CD4-positive, alpha-beta T cell treated with Interferon alpha-2 for 1 hour (primary cell): ENCODE measurements around the gene GLRA3.
"Not testable (repeated sequence)": the region's sequence is repeated elsewhere in the genome, so short reads cannot be mapped to it uniquely, and the experiment has no call there.

Experiments
- DNase-seq, 2 donors: peaks; one replicate each; pipeline ENCODE4 v3.0.0-alpha.2; 2020 to 2022

GLRA3 gene

DNA sequence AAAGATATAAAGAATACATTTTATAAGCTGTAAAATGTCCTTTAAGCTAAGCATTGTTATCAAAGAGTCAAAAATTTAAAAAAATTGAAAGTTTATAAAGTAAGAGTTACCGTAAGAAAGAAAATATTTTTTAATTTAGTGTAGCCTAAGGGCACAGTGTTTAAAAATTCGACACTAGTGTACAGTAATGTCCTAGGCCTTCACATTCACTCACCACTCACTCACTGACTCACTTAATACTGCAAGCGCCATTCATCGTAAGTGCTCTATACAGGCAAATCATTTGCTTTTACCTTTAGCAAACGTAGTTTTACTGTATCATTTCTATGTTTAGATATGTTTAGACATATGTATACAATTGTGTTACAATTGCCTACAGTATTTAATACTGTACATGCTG, 20.2 kb downstream of the GLRA3 start:
- DNase-seq: no peak

DNA sequence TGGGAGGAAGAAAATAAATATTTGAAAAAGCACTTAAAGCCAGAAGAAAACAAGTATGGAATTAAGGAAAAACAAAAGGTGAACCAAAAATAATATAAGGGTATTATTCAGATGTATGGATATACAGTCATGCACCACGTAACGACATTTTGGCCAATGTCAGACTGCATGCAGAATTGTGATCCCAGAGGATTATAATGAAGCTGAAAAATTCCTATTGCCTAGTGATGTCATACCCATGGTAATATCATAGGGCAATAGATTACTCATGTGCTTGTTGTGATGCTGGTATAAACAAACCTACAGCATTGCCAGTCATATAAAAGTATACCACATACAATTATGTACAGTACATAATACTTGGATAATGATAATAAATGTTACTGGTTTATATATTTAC, 20.9 kb downstream of the GLRA3 start:
- no peak for DNase-seq

DNA sequence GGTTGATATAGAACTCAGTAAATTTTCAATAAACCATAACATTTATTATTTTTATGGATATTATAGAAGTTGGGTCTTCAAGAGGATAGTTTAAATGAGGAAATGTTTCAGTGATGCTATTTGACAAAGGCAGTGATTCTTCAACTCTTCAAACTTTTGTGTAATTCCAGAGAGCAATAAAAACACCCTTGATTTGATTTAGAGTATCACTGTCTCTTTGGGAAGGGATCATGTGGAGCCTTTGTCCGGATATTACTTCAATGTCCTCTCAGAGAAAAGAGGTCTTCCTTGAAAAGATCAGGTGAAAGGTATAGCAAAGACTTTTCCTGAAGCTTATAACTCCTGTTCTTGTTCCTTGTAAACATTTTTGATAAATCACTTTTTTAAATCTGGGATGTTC, 23.3 kb downstream of the GLRA3 start:
- DNase-seq: no peak

DNA sequence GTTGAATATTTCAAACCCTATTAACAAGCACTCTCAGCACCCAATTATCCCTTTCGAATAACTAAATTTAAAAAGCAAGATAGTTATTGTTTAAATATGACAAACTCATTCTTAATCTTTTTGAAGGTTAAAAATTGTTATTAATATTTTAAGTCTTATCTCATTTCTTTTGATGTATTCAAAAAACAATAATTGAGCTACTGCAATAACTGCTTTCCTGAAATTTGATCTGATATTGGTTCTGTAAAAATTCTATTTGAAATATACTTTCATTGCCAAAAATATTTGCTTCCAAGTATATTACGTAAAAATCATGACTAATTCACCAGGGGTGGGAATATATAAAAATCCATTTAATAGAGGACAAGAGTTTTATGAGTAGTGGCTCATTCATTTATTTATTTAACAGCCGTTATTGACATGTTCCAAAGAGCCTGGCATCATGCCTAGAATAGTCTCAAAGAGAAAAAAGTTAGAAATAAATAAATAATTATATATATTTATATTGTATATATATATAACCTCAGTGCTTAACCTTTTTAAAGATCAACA, 34.4 kb downstream of the GLRA3 start:
- DNase-seq: no peak

DNA sequence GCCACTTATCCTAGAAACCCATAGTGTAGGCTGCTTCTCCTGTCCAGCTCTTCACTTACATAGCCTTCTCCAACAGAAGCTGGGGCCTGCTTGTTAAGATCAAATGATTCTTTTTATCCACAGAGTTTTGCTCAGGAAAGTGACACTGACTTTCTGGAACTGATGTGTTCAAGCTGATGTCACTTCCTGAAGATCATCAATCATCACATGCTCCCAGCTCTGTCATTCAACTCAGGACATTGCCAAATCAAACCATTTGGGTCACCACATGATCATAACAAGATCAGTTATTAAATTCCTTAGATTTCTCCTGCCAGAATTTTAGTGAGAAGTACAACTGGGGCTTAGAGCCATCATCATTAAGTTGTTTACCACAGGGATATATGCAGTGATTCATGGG, 39.4 kb downstream of the GLRA3 start:
- no peak for DNase-seq

DNA sequence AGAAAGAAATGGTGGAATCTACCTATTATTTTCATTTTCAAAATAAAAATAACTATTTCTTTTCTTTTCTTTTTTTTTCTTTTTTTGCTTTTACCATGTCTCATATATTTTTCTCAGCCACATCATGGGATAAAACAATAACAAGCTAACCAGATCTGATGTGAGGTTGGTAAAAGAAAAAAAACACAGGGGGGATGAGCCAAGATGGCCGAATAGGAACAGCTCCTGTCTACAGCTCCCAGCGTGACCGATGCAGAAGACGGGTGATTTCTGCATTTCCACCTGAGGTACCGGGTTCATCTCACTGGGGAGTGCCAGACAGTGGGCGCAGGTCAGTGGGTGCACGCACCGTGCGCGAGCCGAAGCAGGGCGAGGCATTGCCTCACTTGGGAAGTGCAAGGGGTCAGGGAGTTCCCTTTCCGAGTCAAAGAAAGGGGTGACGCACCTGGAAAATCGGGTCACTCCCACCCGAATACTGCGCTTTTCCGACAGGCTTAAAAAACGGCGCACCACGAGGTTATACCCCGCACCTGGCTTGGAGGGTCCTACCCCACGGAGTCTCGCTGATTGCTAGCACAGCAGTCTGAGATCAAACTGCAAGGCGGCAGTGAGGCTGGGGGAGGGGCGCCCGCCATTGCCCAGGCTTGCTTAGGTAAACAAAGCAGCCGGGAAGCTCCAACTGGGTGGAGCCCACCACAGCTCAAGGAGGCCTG, 50.6 kb downstream of the GLRA3 start:
- DNase-seq: not testable (repeated sequence)

DNA sequence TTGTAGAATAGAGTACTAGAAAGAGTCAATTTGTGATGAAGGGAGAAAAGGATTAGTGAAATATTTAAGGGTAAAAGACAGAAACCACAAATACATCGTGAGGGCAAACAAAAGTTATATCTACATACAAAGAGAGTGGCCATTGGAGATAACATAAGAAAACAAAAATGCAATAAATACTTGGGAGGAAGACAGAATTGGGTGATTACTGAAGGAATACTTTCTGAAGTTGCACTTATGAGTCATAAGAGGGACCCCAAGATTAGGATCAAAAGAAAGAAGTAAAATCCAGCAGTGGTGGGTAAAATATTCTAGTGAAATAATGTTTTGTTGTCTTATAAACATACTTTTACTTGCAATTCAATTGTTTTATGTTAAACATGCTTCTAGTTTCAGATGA, 53.7 kb downstream of the GLRA3 start:
- no peak for DNase-seq

DNA sequence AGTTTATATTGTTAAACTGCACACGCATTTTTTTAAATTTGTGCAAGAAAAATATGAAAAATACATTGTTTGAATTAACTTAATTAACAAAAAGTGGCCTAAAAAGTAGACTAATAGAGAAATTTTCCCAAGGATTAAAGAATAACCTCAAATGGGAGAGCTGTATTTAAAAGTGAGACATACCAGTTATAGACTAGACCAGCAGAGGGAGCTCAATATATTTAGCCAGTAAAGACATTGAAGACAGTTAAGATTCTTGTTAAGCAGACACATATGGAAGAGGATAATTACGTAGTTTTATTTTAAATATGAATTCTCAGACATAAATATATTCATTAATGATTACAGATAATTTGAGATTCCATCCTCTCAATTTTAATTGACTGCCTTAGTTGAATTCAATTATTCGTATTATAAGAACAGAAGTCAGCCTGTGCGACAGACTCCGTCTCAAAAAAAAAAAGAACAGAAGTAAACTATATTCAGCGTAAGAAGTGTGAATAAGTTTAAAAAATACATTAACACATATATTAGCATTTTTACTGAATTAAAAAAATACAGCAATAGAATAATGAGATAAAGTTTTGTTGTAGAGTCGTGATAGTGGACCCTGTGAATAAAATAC, 64.8 kb downstream of the GLRA3 start:
- peak in 1 of 2 donors; percentile 2 for DNase-seq

DNA sequence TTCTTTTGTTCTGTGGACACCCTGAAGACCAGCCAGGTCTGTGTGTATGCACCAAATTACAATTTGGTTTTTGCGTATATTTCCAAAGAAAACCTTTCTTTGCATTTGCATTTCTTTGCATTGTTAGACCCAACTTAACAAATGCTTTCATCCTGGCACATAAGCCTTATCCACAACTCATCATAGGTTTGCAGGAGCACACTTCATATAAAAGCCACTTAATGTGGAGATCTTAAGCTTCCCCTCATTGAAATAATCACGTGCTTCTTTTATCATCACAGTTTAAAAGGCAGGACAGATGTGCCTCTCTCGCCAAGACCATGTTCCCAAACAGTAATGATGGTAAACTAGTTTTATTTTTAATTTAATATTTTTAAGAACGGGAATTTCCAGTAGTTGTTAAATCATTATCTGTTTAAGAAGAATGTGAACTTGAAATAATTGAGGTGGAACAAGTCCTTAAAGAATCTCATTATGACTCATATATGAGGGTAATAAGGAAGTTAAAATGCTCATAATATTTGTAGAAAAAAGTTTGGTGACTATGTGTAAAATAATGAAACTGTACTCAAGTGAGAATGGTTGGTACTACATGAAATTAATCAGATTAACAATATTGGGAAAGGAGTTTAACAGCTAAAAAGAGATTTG, 65.5 kb downstream of the GLRA3 start:
- no peak for DNase-seq

DNA sequence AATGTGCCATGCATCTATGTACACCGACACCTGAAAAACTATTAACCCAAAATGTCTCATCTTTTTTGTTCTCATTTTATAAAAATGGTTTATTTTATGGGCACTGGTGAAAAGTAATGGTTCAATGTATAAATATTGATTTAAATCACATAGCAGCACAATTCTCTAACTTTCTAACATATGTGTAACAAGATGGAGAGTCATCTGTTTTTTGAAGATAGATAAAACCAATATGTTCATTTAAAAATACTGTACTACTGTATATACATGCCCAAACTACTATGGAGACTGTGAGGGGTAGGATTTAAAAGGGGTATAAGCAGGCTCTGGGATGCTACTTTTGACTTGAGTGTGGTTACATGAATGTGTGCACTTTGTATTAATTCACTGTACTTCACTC, 67.6 kb downstream of the GLRA3 start:
- DNase-seq: no peak

DNA sequence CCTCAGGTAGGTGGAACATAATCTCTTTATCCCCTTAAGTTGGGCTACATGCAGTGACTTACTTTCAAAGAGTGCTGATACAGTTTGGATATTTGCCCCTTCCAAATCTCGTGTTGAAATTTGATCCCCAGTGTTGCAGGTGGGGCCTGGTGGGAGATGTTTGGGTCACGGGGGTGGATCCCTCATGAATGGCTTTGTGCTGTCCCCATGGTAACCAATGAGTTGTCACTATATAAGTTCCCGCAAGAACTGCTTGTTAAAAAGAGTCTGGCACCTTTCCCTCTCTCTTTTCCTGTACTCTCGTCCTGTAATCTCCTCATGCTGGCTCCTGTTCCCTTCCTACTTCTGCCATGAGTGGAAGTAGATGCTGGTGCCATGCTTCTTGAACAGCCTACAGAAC, 71.3 kb downstream of the GLRA3 start:
- no peak for DNase-seq

DNA sequence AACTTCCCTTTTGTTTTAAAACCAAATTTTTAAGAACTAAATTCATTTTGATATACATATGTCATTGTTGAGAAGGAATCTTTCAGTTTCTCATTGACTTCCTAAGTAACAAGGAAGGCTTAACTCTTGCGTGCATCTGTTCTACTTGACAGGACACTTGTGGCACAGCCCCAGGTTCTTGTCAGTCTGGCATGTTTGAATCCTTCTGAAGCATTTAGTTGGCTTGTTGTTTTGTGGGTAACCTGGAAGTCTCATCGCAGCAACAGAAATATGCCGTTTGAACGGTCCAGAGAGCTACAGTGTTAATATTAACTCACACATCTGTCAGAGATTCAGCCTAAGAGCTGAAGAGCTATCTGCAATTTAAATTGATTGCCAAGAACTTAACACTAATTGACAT, 76.0 kb downstream of the GLRA3 start:
- DNase-seq: no peak

DNA sequence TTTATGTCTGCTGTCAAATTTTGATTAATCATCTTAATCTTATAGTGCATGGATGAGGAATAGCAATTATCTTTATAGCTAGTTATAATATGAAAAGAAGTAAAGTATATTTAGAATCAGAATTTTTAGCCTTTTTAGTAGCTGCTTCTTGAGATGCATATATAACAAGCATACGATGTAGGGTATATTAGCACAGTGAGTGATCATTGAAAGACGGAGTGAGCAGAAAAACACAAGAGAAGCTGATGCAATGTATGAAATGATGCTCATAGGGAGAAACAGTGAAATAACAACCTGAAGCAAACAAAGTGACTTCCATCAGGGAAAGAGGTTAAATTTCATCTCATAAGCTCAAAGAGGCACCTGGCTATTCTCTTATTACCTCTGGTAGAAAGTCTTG, 77.0 kb downstream of the GLRA3 start:
- DNase-seq: no peak

DNA sequence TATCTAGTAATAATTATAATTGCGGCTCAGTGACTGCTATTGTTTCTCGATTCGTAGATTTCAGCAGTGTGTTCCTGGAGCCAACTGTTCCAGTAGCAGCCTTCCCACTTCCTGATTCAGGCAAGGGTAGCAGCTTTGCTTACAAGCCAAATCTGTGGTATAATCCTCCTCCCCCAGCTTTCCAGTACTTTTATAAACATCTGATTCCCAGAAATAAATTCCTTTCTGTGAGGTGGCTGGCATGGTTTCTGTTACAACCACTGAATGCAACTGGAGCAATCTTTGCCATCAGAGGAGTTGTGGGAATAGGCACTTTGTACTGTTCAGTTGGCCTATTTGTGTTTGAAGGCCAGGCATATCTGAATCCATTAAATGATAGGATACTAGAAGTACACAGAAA, 80.0 kb downstream of the GLRA3 start:
- no peak for DNase-seq

DNA sequence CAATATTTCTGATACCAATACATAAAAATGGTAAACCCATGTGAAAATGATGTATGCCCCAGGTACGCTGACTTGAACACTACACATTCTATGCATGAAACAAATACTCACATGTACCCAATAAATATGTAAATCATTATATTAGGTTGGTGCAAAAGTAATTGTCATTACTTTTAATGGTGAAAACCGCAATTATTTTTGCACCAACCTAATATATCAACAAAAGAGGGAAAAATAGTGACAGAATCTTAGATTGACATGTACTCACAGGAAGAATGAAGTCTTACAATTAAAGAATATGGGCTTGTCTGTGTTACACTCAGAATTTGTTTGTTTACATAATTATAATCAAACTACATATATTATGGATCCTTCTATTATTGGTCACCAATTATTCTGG, 82.3 kb downstream of the GLRA3 start:
- DNase-seq: no peak

DNA sequence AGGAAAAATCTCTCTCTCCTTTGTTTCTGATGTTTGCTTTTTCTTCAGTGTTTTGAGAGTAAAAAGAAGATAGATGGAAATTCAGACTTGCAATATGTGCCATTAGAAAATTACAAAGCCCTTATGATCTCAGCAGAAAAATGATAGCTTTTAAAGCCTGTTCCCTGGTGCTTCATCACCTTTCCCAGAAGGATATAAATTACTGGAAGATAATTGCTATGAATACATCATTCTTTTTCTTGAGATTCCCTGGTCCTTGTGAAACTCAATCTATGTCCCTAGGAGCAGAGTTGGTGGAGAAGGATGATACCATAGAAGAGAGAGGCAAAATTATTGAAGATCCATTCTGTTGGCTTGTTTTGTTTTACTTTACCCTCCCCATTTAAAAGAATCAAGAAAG, 86.5 kb downstream of the GLRA3 start:
- DNase-seq: no peak

DNA sequence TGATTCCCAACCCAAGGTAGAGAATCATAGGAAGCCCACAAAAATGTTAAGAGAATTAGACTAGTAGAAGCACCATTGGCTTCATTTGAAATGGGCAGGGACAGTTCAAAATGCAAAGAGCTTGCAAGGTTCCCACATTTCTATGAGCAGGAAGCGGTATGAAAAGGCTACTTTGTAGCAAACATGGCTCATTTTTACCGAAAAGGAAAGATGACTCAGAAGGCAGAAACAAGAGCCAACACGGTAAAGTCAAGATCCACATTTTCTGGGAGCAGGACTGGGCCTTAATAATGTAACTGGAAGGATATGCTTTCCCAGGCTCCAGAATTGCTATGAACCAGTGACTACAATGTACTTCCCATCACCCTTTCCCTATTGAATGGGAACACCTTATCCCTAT, 89.5 kb downstream of the GLRA3 start:
- no peak for DNase-seq

DNA sequence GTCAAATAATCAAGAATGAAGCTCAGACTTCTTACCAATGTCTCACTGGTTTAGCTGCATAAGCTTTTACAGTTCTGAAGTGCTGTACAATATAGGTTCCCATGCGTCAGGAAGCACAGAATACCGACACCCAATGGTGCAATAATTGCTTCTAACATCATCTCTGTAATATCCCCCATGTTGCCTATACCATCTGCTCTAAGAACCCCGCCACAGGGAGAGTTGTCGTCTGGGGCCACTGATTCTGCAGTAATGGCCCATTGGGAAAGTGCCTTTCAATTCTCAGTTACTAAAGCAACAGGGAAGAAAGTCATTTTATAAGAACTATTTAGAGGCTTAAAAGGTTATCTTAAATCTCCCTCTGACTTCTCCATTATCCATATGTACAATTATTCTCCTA, 94.9 kb downstream of the GLRA3 start:
- no peak for DNase-seq

DNA sequence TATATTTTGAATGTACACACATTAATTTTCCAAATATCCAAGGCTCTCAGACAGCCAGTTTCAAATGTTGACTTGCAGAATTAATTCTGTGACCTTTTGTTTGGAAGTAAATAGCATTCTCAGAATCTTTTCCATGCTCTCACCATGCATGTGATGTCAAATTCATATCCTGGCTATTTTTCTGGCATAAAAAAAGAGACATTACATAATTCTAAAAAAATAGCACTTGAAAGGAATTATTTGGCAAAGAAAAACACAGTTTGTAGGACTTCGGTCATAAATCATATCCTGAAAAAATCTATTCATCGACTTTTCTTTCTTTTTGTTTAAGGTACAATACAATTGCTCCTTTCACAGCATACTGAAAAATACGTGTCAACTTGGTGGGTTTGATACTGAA, 111.2 kb downstream of the GLRA3 start:
- DNase-seq: no peak

DNA sequence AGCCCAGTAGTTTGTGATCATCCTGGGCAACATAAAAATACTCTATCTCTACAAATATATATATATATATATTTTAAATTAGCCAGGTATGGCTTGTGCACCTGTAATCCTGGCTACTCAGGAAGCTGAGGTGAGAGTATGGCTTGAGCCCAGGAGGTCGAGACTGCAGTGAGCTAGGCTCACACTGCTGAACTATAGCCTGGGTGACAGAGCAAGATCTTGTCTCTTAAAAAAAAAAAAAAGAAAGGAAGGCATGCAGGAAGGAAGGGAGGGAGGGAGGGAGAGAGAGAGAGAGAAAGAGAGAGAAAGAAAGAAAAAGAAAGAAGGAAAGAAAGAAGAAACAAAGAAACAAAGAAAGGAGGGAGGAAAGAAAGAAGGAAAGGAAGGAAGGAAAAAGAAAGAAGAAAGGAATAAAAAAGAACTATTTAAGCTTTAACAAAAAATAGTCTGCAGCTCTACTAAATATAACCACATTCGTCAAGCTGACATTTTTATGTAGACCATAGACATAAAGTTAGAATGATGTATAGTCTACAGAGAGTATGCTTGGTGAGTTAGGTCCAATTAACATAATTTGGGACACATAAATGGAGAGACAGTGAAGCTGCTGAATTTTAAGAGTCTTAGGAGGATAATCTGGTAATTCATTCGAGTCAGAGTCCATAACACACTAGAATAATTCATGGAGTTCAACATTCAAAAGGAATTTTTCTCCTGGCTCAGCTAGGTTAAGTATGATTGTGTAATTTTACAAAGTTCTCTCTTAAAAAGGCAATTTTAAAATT, 111.9 kb downstream of the GLRA3 start:
- DNase-seq: no peak

DNA sequence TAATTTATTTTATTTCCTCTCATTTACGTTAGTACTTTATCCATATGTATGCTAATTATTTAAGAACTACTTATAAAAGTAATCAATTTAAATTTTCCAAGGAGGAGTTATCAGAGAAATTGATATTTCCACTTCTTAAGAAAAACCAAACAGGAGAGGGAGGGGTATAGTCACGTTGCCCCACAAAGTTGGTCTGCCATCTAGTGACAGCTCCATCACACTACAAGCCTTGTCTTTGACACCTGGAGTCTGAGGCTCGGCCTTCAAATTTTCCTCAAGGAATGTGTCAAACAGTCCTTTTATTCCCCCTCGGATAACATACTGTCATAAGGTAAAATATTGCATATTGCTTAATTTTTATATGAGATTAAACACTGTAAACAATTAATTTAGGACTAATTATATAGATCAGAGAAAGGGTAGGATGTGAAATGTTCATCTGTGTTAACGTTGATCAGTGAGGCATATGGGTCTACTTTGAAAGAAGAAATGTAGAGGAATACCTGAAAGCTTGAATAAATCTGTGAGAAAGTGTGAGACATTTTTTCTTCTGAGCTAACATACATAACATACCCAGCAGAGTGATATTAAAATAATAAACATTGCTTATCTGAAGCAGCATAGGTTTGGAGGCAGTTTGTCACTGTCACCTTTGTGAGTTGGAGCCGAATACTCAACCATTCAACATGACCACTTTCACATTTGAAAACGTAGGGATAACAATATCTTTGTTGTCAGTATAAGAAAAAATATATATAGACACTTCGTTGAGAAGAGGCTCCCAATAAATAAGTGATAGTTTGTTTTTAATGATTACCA, 114.4 kb downstream of the GLRA3 start:
- peak in 1 of 2 donors; percentile 24 for DNase-seq

DNA sequence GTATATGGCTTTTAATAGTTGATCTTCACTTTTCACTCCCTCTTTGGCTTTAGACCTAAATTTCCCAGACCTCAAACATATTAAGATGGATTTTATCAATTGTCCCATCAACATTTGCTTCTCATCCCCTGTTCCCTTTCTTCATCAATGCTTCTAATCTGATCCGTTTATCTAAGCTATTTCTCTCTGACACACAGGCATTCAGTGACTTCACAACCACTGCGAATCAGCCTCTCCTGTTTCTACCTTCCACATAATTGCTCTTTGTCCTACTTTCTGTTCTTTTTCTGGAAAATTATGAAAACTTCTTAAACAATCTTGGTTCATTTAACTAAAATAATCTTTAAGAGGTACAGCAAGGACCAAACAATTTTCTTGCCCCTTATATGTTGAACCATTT, 115.2 kb downstream of the GLRA3 start:
- DNase-seq: no peak

DNA sequence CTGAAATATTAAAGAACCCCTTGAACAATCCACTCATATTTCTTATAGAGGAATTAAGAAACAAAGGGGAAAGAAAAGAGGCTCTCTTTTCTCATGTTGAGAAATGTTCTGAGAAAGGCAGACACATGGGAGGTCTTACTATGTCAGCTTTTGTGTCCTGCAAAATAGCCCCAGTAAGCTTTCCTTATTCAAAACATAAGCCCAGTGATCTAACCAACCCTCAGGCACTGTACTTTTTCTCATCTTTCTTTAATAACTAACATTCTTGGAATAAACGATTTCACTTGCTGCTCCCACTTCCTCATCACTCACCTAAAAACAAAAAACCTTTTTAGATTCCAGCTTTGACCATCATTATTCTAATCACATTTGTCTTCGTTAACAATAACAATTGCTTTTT, 115.9 kb downstream of the GLRA3 start:
- DNase-seq: no peak
